K562 (cell line): ENCODE data around the gene CDKN1C. TPM values are rescaled to one million over a fixed set of nuclear protein-coding genes. Genes with fewer than 3 reads are reported as not detected.

Experiments
- CREB5 ChIP-seq: fragments of 250-450 bp; sonication (Bioruptor Pico); IDR thresholded peaks from 2 replicates; pipeline ENCODE4 v1.5.0; 2020; ENCODE audit warnings: mild to moderate bottlenecking
- CREBBP ChIP-seq: IDR thresholded peaks from one replicate; pipeline ENCODE4 v1.6.1; 2012; ENCODE audit warnings: low read depth, mild to moderate bottlenecking, control low read depth, inconsistent platforms, low read length
- FOSL1 ChIP-seq: fragments of 200-800 bp; sonication (Bioruptor generic); conservative IDR thresholded peaks from 2 replicates; pipeline ENCODE4 v1.6.1; 2016; ENCODE audit warnings: missing genetic modification characterization, missing compliant biosample characterization
- GABPA ChIP-seq: fragments of 200-800 bp; sonication (Bioruptor generic); conservative IDR thresholded peaks from 2 replicates; pipeline ENCODE4 v1.6.1; 2016; ENCODE audit warnings: low read depth, missing genetic modification characterization, missing compliant biosample characterization
- HCFC1 ChIP-seq: IDR thresholded peaks from 2 replicates; pipeline ENCODE4 v1.6.1; 2012; ENCODE audit warnings: low read depth, low read length, improper control_type of control experiment
- HDGF ChIP-seq: fragments of 450-650 bp; IDR thresholded peaks from 2 replicates; pipeline ENCODE4 v1.6.1; 2016
- IFI16 ChIP-seq: fragments of 250-450 bp; sonication (Bioruptor Pico); IDR thresholded peaks from 2 replicates; pipeline ENCODE4 v2.1.2; 2022; ENCODE audit warnings: mild to moderate bottlenecking, inconsistent platforms
- JUN ChIP-seq, 2 experiments: sonication (generic) in 1 of 2; formaldehyde crosslinking in 1 of 2; IDR thresholded peaks; 2 replicates each; pipeline versions ENCODE4 v1.6.1 to v1.8.0; 2012 to 2022; ENCODE audit warnings: borderline replicate concordance in 2 of 2, mild to moderate bottlenecking in 2 of 2, improper control_type of control experiment in 1 of 2, low read depth in 1 of 2, low read length in 1 of 2, missing genetic modification reagents in 1 of 2
- NUFIP1 ChIP-seq: fragments of 450-650 bp; IDR thresholded peaks from 2 replicates; pipeline ENCODE4 v1.6.1; 2018; ENCODE audit not compliant: partially characterized antibody
- PATZ1 ChIP-seq: fragments of 250-450 bp; sonication (Bioruptor Pico); IDR thresholded peaks from 2 replicates; pipeline ENCODE4 v1.5.0; 2020; ENCODE audit warnings: mild to moderate bottlenecking, borderline replicate concordance
- THRAP3 ChIP-seq: fragments of 450-650 bp; IDR thresholded peaks from 2 replicates; pipeline ENCODE4 v1.6.1; 2016; ENCODE audit warnings: mild to moderate bottlenecking, inconsistent platforms, borderline replicate concordance
- ZBTB8A ChIP-seq: fragments of 450-650 bp; IDR thresholded peaks from 2 replicates; pipeline ENCODE4 v1.6.1; 2018; ENCODE audit warnings: mild to moderate bottlenecking, moderate library complexity; ENCODE audit not compliant: partially characterized antibody
- ZBTB9 ChIP-seq: fragments of 450-650 bp; formaldehyde crosslinking; IDR thresholded peaks from 2 replicates; pipeline ENCODE4 v1.4.0; 2020; ENCODE audit warnings: mild to moderate bottlenecking, moderate library complexity
- ZNF431 ChIP-seq: sonication (generic); formaldehyde crosslinking; IDR thresholded peaks from 2 replicates; pipeline ENCODE4 v1.8.0; 2022; ENCODE audit warnings: mild to moderate bottlenecking, missing genetic modification reagents
- polyA plus RNA-seq, 8 experiments: library from polyadenylated mRNA; depleted of rRNA in 4 of 8; stranded (reverse) in 5 of 8; unstranded in 3 of 8; fragments of >200 nt; fragmentation: Nextera tagmentation in 2 of 8; fragmentation: Illumina TruSeq in 1 of 8; extraction: Ambion mirVana in 2 of 8; extraction: Trizol in 1 of 8; gene quantifications; 2 replicates each; pipeline versions ENCODE4 v1.2.1 to v1.2.3, GENCODE V29; 2011 to 2014; ENCODE audit warnings: inconsistent platforms in 1 of 8, missing spikeins in 1 of 8
- total RNA-seq, 7 experiments: library from RNA; depleted of rRNA in 6 of 7; stranded (reverse); fragments of >200 nt in 6 of 7; fragmentation: Illumina TruSeq in 2 of 7; extraction: Trizol in 2 of 7; gene quantifications; 2 replicates each; pipeline versions ENCODE4 v1.2.1 to v1.2.3, GENCODE V29; 2011 to 2021; ENCODE audit warnings: low replicate concordance in 1 of 7
- TF ChIP-seq, protein P1 (sequence below), 2 experiments: fragments of 450-650 bp in 1 of 2; IDR thresholded peaks; 2 replicates each; pipeline ENCODE4 v1.6.1; 2011 to 2017; ENCODE audit warnings: low read depth in 2 of 2, antibody characterized with exemption in 1 of 2, borderline replicate concordance in 1 of 2, low read length in 1 of 2, mild to moderate bottlenecking in 1 of 2, mixed read lengths in 1 of 2; ENCODE audit not compliant: control insufficient read depth in 1 of 2

Gene CDKN1C
- total and polyA plus RNA-seq, 9 of the 15 experiments (the other 6 are each of a cell fraction or from before 2014, with no cell fraction given) = 2.8 to 21.1 (median 9.3) TPM

- TF ChIP-seq PATZ1 (CRISPR knock-in tag) (no peak), HDGF (no peak), ZBTB9 (CRISPR knock-in tag) (peak; percentile 63; the same call in 1 of the 2 replicates), CREBBP (no peak), ZNF431 (CRISPR knock-in tag) (no peak), IFI16 (no peak), HCFC1 (no peak), GABPA (tag) (no peak), THRAP3 (no peak), NUFIP1 (no peak), JUN (IDR thresholded peaks at IDR 0.05; ENCODE audit: borderline replicate concordance, low read depth, low read length) (0 out of 2 replicates have a peak, but pooled peaks have one; percentile 25), JUN (CRISPR knock-in tag; IDR thresholded peaks at IDR 0.05; ENCODE audit: borderline replicate concordance) (no peak), CREB5 (CRISPR knock-in tag) (no peak), ZBTB8A (no peak), FOSL1 (0 out of 2 replicates have a peak, but pooled peaks have one; percentile 32)
- TF ChIP-seq, protein P1, sequence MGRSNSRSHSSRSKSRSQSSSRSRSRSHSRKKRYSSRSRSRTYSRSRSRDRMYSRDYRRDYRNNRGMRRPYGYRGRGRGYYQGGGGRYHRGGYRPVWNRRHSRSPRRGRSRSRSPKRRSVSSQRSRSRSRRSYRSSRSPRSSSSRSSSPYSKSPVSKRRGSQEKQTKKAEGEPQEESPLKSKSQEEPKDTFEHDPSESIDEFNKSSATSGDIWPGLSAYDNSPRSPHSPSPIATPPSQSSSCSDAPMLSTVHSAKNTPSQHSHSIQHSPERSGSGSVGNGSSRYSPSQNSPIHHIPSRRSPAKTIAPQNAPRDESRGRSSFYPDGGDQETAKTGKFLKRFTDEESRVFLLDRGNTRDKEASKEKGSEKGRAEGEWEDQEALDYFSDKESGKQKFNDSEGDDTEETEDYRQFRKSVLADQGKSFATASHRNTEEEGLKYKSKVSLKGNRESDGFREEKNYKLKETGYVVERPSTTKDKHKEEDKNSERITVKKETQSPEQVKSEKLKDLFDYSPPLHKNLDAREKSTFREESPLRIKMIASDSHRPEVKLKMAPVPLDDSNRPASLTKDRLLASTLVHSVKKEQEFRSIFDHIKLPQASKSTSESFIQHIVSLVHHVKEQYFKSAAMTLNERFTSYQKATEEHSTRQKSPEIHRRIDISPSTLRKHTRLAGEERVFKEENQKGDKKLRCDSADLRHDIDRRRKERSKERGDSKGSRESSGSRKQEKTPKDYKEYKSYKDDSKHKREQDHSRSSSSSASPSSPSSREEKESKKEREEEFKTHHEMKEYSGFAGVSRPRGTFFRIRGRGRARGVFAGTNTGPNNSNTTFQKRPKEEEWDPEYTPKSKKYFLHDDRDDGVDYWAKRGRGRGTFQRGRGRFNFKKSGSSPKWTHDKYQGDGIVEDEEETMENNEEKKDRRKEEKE (IDR thresholded peaks at IDR 0.05; ENCODE audit: borderline replicate concordance in 1 of 2, control insufficient read depth in 1 of 2, low read depth in 2 of 2, low read length in 1 of 2) = no peak
Measured at GRCh38 chr11:2932850-2933251, 47.3 kb upstream of the CDKN1C start (continued).
